Fibroblast of pulmonary artery (primary cell): ENCODE results near the gene CNOT4.

ENCODE experiments used
- DNase-seq: peaks from one replicate; pipeline ENCODE4 v3.0.0-alpha.2; 2010; ENCODE audit warnings: low read depth
- H3K4me3 ChIP-seq: replicated peaks from 2 replicates; pipeline ENCODE4 v1.5.1; 2011; ENCODE audit warnings: low read depth, mild to moderate bottlenecking, control low read depth, low read length, moderate library complexity
- CTCF ChIP-seq: IDR thresholded peaks from 2 replicates; pipeline ENCODE4 v1.5.1; 2011; ENCODE audit warnings: mild to moderate bottlenecking, control low read depth, low read length, inconsistent platforms; ENCODE audit errors: missing control alignments

The CNOT4 gene

GRCh38 chr7:135407884-135408283, 102.0 kb downstream of the CNOT4 start:
- no peak overlapping the region for H3K4me3 ChIP-seq
- no peak for DNase-seq
- no peak for TF ChIP-seq CTCF

GRCh38 chr7:135406918-135407317, 103.0 kb downstream of the CNOT4 start:
- no peak overlapping the region for H3K4me3 ChIP-seq
- DNase-seq = no peak
- no peak for TF ChIP-seq CTCF

- TF ChIP-seq CTCF = no peak
- H3K4me3 ChIP-seq = no peak overlapping the region
- DNase-seq = no peak
Observed at GRCh38 chr7:135405969-135406368, 103.9 kb downstream of the CNOT4 start.

- no peak overlapping the region for H3K4me3 ChIP-seq
- TF ChIP-seq CTCF = no peak
- DNase-seq = no peak
Observed at GRCh38 chr7:135403302-135403701, 106.6 kb downstream of the CNOT4 start.

GRCh38 chr7:135397689-135398088, 112.2 kb downstream of the CNOT4 start:
- no peak for TF ChIP-seq CTCF
- DNase-seq = no peak

GRCh38 chr7:135392701-135393100, 117.2 kb downstream of the CNOT4 start:
- TF ChIP-seq CTCF = no peak
- H3K4me3 ChIP-seq = no peak overlapping the region
- DNase-seq = no peak

More at GRCh38 chr7:135397689-135398088, 112.2 kb downstream of the CNOT4 start:
- no peak overlapping the region for H3K4me3 ChIP-seq

GRCh38 chr7:135391514-135391913, 118.4 kb downstream of the CNOT4 start:
- no peak for TF ChIP-seq CTCF
- DNase-seq = no peak
- H3K4me3 ChIP-seq = no peak overlapping the region
